HepG2 (cell line): ENCODE measurements around the gene PTPRF. TPM values are rescaled to one million over a fixed set of nuclear protein-coding genes. Genes with fewer than 3 reads are reported as not detected.

Experiments
- ATAC-seq: fragments of 200-7000 bp; cut with Tn5 transposase; 3 replicates; pipeline ENCODE4 v1.9.1; 2020; ENCODE audit warnings: mild to moderate bottlenecking, moderate library complexity
- BruUV-seq: library from RNA; stranded (reverse); fragments of 400-500 nt; replicated peaks from 2 replicates; lab custom pipeline; 2021; lab: Mats Ljungman, UMichigan
- CTCF ChIA-PET: fragments of 300-600 bp; formaldehyde crosslinking; extraction: SDS; loops from one replicate; lab custom pipeline; 2021; ENCODE audit warnings: low total read pairs, inconsistent platforms, low intra/inter-chr PET ratio; lab: Yijun Ruan, JAX
- POLR2A ChIA-PET: fragments of 350-600 bp; sonication (Branson Sonifier 250); formaldehyde crosslinking; loops from one replicate; lab custom pipeline; 2020; ENCODE audit warnings: antibody characterized with exemption, inconsistent platforms; lab: Yijun Ruan, JAX
- DNase-seq: peaks from one replicate; pipeline ENCODE4 v3.0.0-alpha.2; 2015; ENCODE audit warnings: low spot score
- FAIRE-seq: peaks from 3 replicates; lab custom pipeline; 2011; peaks lifted over from hg19 to GRCh38; lab: Jason Lieb, UNC
- H2AFZ ChIP-seq: one replicate; pipeline ENCODE4 v1.6.1; 2011; ENCODE audit warnings: low read length, inconsistent platforms
- H3K27ac ChIP-seq: fragments of 300-600 bp; 3 replicates; pipeline ENCODE4 v1.8.0; 2011; ENCODE audit warnings: mixed run types, mild to moderate bottlenecking, mixed read lengths, low read length, inconsistent platforms; ENCODE audit not compliant: insufficient read depth; ENCODE audit errors: extremely low read length
- H3K27me3 ChIP-seq, 2 experiments: fragments of 200-600 bp in 1 of 2; 2 replicates in 1 of 2; 3 replicates in 1 of 2; pipeline versions ENCODE4 v1.6.0 to v1.8.0; 2011; ENCODE audit warnings: low read length in 2 of 2, mild to moderate bottlenecking in 2 of 2, moderate library complexity in 2 of 2, inconsistent platforms in 1 of 2; ENCODE audit not compliant: insufficient read depth in 2 of 2, control insufficient read depth in 1 of 2
- H3K36me3 ChIP-seq, 2 experiments: fragments of 200-600 bp in 1 of 2; replicated peaks in 1 of 2; 2 replicates in 1 of 2; 3 replicates in 1 of 2; pipeline versions ENCODE4 v1.5.1 to v1.8.0; 2011; ENCODE audit warnings: low read length in 2 of 2, inconsistent platforms in 1 of 2; ENCODE audit not compliant: insufficient read depth in 2 of 2, control insufficient read depth in 1 of 2
- H3K4me1 ChIP-seq: 2 replicates; pipeline ENCODE4 v1.5.1; 2012; ENCODE audit warnings: low read length, inconsistent platforms; ENCODE audit not compliant: insufficient read depth
- H3K4me2 ChIP-seq: 2 replicates; pipeline ENCODE4 v1.6.0; 2011; ENCODE audit warnings: low read depth, low read length, inconsistent platforms
- H3K4me3 ChIP-seq, 3 experiments: fragments of 200-600 bp in 1 of 3; sonication (generic), shearing (Covaris generic) in 1 of 3; replicated peaks in 1 of 3; 2 replicates each; pipeline ENCODE4 v1.5.1; 2011 to 2016; ENCODE audit warnings: low read length in 3 of 3, inconsistent platforms in 2 of 3, low read depth in 2 of 3, mild to moderate bottlenecking in 2 of 3, control low read depth in 1 of 3, mixed read lengths in 1 of 3; ENCODE audit not compliant: insufficient read depth in 1 of 3
- H3K79me2 ChIP-seq: one replicate; pipeline ENCODE4 v1.6.1; 2011; ENCODE audit warnings: low read length, inconsistent platforms; ENCODE audit not compliant: insufficient read depth
- H3K9ac ChIP-seq: 2 replicates; pipeline ENCODE4 v1.6.0; 2011; ENCODE audit warnings: mild to moderate bottlenecking, low read depth, low read length, inconsistent platforms; ENCODE audit not compliant: insufficient read depth
- H3K9me3 ChIP-seq: 2 replicates; pipeline ENCODE4 v1.5.1; 2012; ENCODE audit warnings: mild to moderate bottlenecking, low read length
- H4K20me1 ChIP-seq: 2 replicates; pipeline ENCODE4 v1.6.0; 2011; ENCODE audit warnings: inconsistent platforms, mild to moderate bottlenecking, low read length, moderate library complexity; ENCODE audit not compliant: insufficient read depth
- HMGA1 ChIP-seq: sonication (generic); formaldehyde crosslinking; conservative IDR thresholded peaks from 2 replicates; pipeline ENCODE4 v1.4.0; 2020; ENCODE audit warnings: missing genetic modification reagents
- HNRNPK ChIP-seq: fragments of 200-400 bp; formaldehyde crosslinking; IDR thresholded peaks from 2 replicates; pipeline ENCODE4 v1.6.1; 2018; ENCODE audit warnings: low read length, low read depth, moderate library complexity, mild to moderate bottlenecking; ENCODE audit not compliant: poor library complexity, severe bottlenecking
- KAT7 ChIP-seq: IDR thresholded peaks from 2 replicates; pipeline ENCODE4 v1.6.1; 2018; ENCODE audit warnings: borderline replicate concordance, missing compliant biosample characterization
- NAIF1 ChIP-seq: sonication (generic); formaldehyde crosslinking; IDR thresholded peaks from 2 replicates; pipeline ENCODE4 v1.5.0; 2020; ENCODE audit warnings: mild to moderate bottlenecking, missing genetic modification reagents, borderline replicate concordance
- NFE2L2 ChIP-seq: fragments of 150-350 bp; IDR thresholded peaks from 2 replicates; pipeline ENCODE4 v1.6.1; 2014; ENCODE audit warnings: low read length
- PITX1 ChIP-seq: sonication (generic); formaldehyde crosslinking; IDR thresholded peaks from 2 replicates; pipeline ENCODE4 v1.5.1; 2020; ENCODE audit warnings: mild to moderate bottlenecking, missing genetic modification reagents
- PLRG1 ChIP-seq: fragments of 450-650 bp; conservative IDR thresholded peaks from 2 replicates; pipeline ENCODE4 v1.6.1; 2016
- SRY ChIP-seq: sonication (generic); formaldehyde crosslinking; IDR thresholded peaks from 2 replicates; pipeline ENCODE4 v1.8.0; 2022; ENCODE audit warnings: mild to moderate bottlenecking, missing genetic modification reagents
- TEAD2 ChIP-seq: sonication (generic); formaldehyde crosslinking; IDR thresholded peaks from 2 replicates; pipeline ENCODE4 v1.9.0; 2021; ENCODE audit warnings: missing genetic modification reagents
- ZFP36L2 ChIP-seq: sonication (generic); formaldehyde crosslinking; IDR thresholded peaks from 2 replicates; pipeline ENCODE4 v1.4.0; 2020; ENCODE audit warnings: missing genetic modification reagents
- ZNF10 ChIP-seq: sonication (generic); formaldehyde crosslinking; IDR thresholded peaks from 2 replicates; pipeline ENCODE4 v1.4.0; 2020; ENCODE audit warnings: mild to moderate bottlenecking, low read depth, missing genetic modification reagents, borderline replicate concordance
- ZNF292 ChIP-seq: sonication (generic); formaldehyde crosslinking; IDR thresholded peaks from 2 replicates; pipeline ENCODE4 v1.8.1; 2022; ENCODE audit warnings: mild to moderate bottlenecking, low read depth, missing genetic modification reagents, borderline replicate concordance
- WGBS: methylation state at CpG from one replicate; pipeline ENCODE4 v1.1.6; 2017; ENCODE audit warnings: low lambda C conversion rate; 5-methylcytosine and 5-hydroxymethylcytosine counted together
- in situ Hi-C: cut with HindIII; loops from 2 replicates; pipeline ENCODE4 v1.10.0; 2017; ENCODE audit warnings: low pct_unique_long_range_greater_than_20kb; ENCODE audit not compliant: extremely low pct_ligation_motif_present
- intact Hi-C: fragments of 100-400 bp; cut with micrococcal nuclease; formaldehyde crosslinking; loops from one replicate; pipeline ENCODE4 v1.10.0; 2022; ENCODE audit not compliant: unreplicated experiment
- polyA plus RNA-seq, 8 experiments: library from polyadenylated mRNA; depleted of rRNA in 3 of 8; stranded (reverse) in 7 of 8; unstranded in 1 of 8; fragments of >200 nt; fragmentation: Illumina TruSeq in 4 of 8; extraction: Trizol in 4 of 8; gene quantifications; 2 replicates each; pipeline versions ENCODE4 v1.2.1 to v1.2.3, GENCODE V29; 2011 to 2016; ENCODE audit warnings: low read depth in 4 of 8, missing spikeins in 1 of 8, mixed read lengths in 1 of 8; ENCODE audit not compliant: insufficient read depth in 1 of 8
- total RNA-seq, 5 experiments: library from RNA; depleted of rRNA; stranded (reverse); fragments of >200 nt; fragmentation: Illumina TruSeq; extraction: Trizol; gene quantifications; 2 replicates each; pipeline ENCODE4 v1.2.3, GENCODE V29; 2016; ENCODE audit warnings: low read depth in 1 of 5
- TF ChIP-seq, protein P1 (sequence below): IDR thresholded peaks from 2 replicates; pipeline ENCODE4 v1.6.1; 2016; ENCODE audit warnings: mild to moderate bottlenecking, missing biosample characterization, missing genetic modification reagents
- TF ChIP-seq, protein P2 (sequence below): sonication (generic); formaldehyde crosslinking; IDR thresholded peaks from 2 replicates; pipeline ENCODE4 v1.5.0; 2020; ENCODE audit warnings: mild to moderate bottlenecking, missing genetic modification reagents, borderline replicate concordance
- TF ChIP-seq, protein P3 (sequence below): sonication (generic); formaldehyde crosslinking; IDR thresholded peaks from 2 replicates; pipeline ENCODE4 v1.8.0; 2022; ENCODE audit warnings: mild to moderate bottlenecking, missing genetic modification reagents, borderline replicate concordance

Gene PTPRF
- total and polyA plus RNA-seq, 2 of the 13 experiments (the other 11 are each of a cell fraction or from before 2014, with no cell fraction given): 55.9 to 167 TPM

DNA sequence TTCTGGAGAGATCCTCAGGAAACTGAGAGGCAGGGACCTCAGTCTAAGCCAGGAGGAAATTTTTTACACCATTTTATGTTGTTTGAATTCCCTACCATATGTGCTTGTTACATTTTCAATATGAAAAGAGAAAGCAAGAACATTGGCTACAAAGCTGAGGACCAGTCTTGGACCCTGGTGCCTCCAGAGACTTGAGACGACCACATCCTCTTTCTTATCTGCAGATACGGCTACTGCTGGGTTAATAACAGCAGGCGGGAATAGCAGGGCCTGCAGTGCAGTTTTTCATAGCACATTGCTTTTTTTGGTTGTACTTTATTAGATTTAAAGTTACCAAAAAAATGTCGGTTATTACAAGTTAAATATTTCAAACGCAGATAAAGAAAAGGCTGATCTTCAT lies 123.2 kb downstream of the PTPRF start (continued):
- TF ChIP-seq, protein P1, sequence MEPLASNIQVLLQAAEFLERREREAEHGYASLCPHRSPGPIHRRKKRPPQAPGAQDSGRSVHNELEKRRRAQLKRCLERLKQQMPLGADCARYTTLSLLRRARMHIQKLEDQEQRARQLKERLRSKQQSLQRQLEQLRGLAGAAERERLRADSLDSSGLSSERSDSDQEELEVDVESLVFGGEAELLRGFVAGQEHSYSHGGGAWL (CRISPR knock-in tag): no peak

DNA sequence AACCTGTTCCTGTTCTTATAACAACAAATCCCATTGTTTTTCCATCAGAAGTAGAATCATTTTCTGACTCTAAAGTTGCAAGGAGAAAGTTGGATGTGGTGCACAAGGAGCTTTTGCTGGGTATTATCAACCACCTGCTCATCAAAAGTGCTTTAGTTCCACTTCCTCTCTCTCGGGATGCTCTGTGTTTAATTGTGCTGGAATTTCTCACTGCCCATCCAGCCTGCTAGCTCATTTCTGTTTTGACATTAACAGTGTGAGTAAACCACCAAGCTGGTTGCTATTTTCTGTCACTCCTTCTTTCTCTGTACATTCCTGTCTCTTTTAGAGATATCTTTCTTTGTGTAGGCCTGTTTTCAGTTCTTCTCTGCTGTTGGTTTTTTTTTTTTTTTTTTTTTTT lies 125.3 kb downstream of the PTPRF start:
- Histone ChIP-seq H3K27ac (no peak overlapping the region), H3K27me3 (no peaks in the 10 kb centered on the region), H3K9me3 (no peaks in the 10 kb centered on the region), H4K20me1 (no peaks in the 10 kb centered on the region), H3K9ac (no peak overlapping the region), H2AFZ (no peak overlapping the region), H3K4me3 (no peak overlapping the region), H3K4me2 (no peak overlapping the region), H3K79me2 (peaks cover 21% of the 10 kb centered on the region), H3K4me1 (peaks cover 12% of the 10 kb centered on the region), H3K36me3 (peaks cover 19 to 67% of the 10 kb centered on the region in 2 experiments)
- 100% methylated on average over 1 of the region's 1 CpG for WGBS
- ChIA-PET CTCF (no interaction called here), POLR2A (interaction anchor here (0.7 kb wide), 1 partner anchor 324 kb away, joined by 3 read pairs; no protein-coding TSS in a partner anchor)
- no TSS peak for BruUV-seq
- intact Hi-C loops (no loop called here), in situ Hi-C loops (no loop called here)
- ATAC-seq (no peak), DNase-seq (no peak), FAIRE-seq (no peak)
- TF ChIP-seq ZNF10 (no peak), PLRG1 (no peak), TEAD2 (CRISPR knock-in tag) (no peak), KAT7 (CRISPR knock-in tag) (no peak), NAIF1 (no peak), ZNF292 (CRISPR knock-in tag) (no peak), ZFP36L2 (CRISPR knock-in tag) (no peak), HMGA1 (CRISPR knock-in tag) (no peak), SRY (no peak), PITX1 (CRISPR knock-in tag) (no peak), HNRNPK (no peak), NFE2L2 (no peak)
- TF ChIP-seq, protein P2, sequence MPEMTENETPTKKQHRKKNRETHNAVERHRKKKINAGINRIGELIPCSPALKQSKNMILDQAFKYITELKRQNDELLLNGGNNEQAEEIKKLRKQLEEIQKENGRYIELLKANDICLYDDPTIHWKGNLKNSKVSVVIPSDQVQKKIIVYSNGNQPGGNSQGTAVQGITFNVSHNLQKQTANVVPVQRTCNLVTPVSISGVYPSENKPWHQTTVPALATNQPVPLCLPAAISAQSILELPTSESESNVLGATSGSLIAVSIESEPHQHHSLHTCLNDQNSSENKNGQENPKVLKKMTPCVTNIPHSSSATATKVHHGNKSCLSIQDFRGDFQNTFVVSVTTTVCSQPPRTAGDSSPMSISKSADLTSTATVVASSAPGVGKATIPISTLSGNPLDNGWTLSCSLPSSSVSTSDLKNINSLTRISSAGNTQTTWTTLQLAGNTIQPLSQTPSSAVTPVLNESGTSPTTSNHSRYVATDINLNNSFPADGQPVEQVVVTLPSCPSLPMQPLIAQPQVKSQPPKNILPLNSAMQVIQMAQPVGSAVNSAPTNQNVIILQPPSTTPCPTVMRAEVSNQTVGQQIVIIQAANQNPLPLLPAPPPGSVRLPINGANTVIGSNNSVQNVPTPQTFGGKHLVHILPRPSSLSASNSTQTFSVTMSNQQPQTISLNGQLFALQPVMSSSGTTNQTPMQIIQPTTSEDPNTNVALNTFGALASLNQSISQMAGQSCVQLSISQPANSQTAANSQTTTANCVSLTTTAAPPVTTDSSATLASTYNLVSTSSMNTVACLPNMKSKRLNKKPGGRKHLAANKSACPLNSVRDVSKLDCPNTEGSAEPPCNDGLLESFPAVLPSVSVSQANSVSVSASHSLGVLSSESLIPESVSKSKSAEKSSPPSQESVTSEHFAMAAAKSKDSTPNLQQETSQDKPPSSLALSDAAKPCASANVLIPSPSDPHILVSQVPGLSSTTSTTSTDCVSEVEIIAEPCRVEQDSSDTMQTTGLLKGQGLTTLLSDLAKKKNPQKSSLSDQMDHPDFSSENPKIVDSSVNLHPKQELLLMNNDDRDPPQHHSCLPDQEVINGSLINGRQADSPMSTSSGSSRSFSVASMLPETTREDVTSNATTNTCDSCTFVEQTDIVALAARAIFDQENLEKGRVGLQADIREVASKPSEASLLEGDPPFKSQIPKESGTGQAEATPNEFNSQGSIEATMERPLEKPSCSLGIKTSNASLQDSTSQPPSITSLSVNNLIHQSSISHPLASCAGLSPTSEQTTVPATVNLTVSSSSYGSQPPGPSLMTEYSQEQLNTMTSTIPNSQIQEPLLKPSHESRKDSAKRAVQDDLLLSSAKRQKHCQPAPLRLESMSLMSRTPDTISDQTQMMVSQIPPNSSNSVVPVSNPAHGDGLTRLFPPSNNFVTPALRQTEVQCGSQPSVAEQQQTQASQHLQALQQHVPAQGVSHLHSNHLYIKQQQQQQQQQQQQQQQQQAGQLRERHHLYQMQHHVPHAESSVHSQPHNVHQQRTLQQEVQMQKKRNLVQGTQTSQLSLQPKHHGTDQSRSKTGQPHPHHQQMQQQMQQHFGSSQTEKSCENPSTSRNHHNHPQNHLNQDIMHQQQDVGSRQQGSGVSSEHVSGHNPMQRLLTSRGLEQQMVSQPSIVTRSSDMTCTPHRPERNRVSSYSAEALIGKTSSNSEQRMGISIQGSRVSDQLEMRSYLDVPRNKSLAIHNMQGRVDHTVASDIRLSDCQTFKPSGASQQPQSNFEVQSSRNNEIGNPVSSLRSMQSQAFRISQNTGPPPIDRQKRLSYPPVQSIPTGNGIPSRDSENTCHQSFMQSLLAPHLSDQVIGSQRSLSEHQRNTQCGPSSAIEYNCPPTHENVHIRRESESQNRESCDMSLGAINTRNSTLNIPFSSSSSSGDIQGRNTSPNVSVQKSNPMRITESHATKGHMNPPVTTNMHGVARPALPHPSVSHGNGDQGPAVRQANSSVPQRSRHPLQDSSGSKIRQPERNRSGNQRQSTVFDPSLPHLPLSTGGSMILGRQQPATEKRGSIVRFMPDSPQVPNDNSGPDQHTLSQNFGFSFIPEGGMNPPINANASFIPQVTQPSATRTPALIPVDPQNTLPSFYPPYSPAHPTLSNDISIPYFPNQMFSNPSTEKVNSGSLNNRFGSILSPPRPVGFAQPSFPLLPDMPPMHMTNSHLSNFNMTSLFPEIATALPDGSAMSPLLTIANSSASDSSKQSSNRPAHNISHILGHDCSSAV (CRISPR knock-in tag): no peak
- TF ChIP-seq, protein P3, sequence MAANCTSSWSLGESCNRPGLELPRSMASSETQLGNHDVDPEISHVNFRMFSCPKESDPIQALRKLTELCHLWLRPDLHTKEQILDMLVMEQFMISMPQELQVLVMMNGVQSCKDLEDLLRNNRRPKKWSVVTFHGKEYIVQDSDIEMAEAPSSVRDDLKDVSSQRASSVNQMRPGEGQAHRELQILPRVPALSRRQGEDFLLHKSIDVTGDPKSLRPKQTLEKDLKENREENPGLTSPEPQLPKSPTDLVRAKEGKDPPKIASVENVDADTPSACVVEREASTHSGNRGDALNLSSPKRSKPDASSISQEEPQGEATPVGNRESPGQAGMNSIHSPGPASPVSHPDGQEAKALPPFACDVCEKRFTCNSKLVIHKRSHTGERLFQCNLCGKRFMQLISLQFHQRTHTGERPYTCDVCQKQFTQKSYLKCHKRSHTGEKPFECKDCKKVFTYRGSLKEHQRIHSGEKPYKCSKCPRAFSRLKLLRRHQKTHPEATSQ: no peak
